IMR-90 (cell line): ENCODE data around the gene ACBD7. TPM values are rescaled to one million over a fixed set of nuclear protein-coding genes. Genes with fewer than 3 reads are reported as not detected.

Experiments
- ATAC-seq: fragments of 200-7000 bp; cut with Tn5 transposase; 2 replicates; pipeline ENCODE4 v1.9.1; 2020; ENCODE audit warnings: low read depth, mild to moderate bottlenecking, moderate library complexity
- BruUV-seq: library from RNA; stranded (reverse); fragments of 400-500 nt; replicated peaks from 2 replicates; lab custom pipeline; 2021; lab: Mats Ljungman, UMichigan
- CTCF ChIA-PET: fragments of 300-600 bp; formaldehyde crosslinking; extraction: SDS; loops from one replicate; lab custom pipeline; 2021; ENCODE audit warnings: antibody characterized with exemption; lab: Yijun Ruan, JAX
- POLR2A ChIA-PET: fragments of 300-600 bp; sonication (Branson Sonifier 250); formaldehyde crosslinking; loops from one replicate; lab custom pipeline; 2022; ENCODE audit warnings: antibody characterized with exemption; ENCODE audit not compliant: unreplicated experiment; lab: Charles Lee
- DNase-seq: peaks from one replicate; pipeline ENCODE4 v3.0.0; 2013
- H2AFZ ChIP-seq: replicated peaks from 2 replicates; pipeline ENCODE3; 2013; ENCODE audit warnings: low read length, mild to moderate bottlenecking; ENCODE audit not compliant: poor library complexity
- H2AK5ac ChIP-seq: 2 replicates; pipeline ENCODE4 v1.6.1; 2013; ENCODE audit warnings: low read depth, low read length, inconsistent platforms
- H2AK9ac ChIP-seq: replicated peaks from 2 replicates; pipeline ENCODE3; 2013; ENCODE audit warnings: mild to moderate bottlenecking, low read depth, low read length, moderate library complexity; ENCODE audit not compliant: poor library complexity
- H2BK120ac ChIP-seq: 2 replicates; pipeline ENCODE4 v1.6.1; 2013; ENCODE audit warnings: low read depth, low read length, inconsistent platforms
- H2BK15ac ChIP-seq: 3 replicates; pipeline ENCODE4 v1.6.1; 2013; ENCODE audit warnings: low read depth, low read length, inconsistent platforms
- H2BK20ac ChIP-seq: 2 replicates; pipeline ENCODE4 v1.6.1; 2013; ENCODE audit warnings: low read depth, mild to moderate bottlenecking, inconsistent platforms, low read length, moderate library complexity
- H2BK5ac ChIP-seq: 2 replicates; pipeline ENCODE4 v1.6.1; 2013; ENCODE audit warnings: mild to moderate bottlenecking, low read depth, low read length, inconsistent platforms; ENCODE audit not compliant: poor library complexity, severe bottlenecking
- H3K14ac ChIP-seq: replicated peaks from 2 replicates; pipeline ENCODE4 v1.6.1; 2013; ENCODE audit warnings: low read depth, low read length, inconsistent platforms
- H3K18ac ChIP-seq: 2 replicates; pipeline ENCODE4 v1.6.1; 2013; ENCODE audit warnings: low read depth, low read length, control low read depth
- H3K23ac ChIP-seq: 2 replicates; pipeline ENCODE4 v1.6.1; 2013; ENCODE audit warnings: low read depth, low read length, inconsistent platforms
- H3K27ac ChIP-seq: 2 replicates; pipeline ENCODE4 v1.5.1; 2013; ENCODE audit warnings: mild to moderate bottlenecking, control low read depth, low read length; ENCODE audit not compliant: insufficient read depth
- H3K27me3 ChIP-seq: 2 replicates; pipeline ENCODE4 v1.6.1; 2013; ENCODE audit warnings: low read length; ENCODE audit not compliant: control insufficient read depth, insufficient read depth
- H3K36me3 ChIP-seq: 2 replicates; pipeline ENCODE4 v1.6.1; 2013; ENCODE audit warnings: low read length, mixed read lengths; ENCODE audit not compliant: control insufficient read depth, insufficient read depth
- H3K4ac ChIP-seq: 2 replicates; pipeline ENCODE4 v1.6.1; 2013; ENCODE audit warnings: low read depth, low read length, inconsistent platforms
- H3K4me1 ChIP-seq: 2 replicates; pipeline ENCODE4 v1.6.1; 2013; ENCODE audit warnings: low read length, mixed read lengths; ENCODE audit not compliant: control insufficient read depth, insufficient read depth
- H3K4me2 ChIP-seq: 2 replicates; pipeline ENCODE4 v1.6.1; 2013; ENCODE audit warnings: low read depth, mild to moderate bottlenecking, control low read depth, low read length, moderate library complexity
- H3K4me3 ChIP-seq: 2 replicates; pipeline ENCODE4 v1.5.1; 2013; ENCODE audit warnings: low read depth, mild to moderate bottlenecking, control low read depth, low read length, moderate library complexity; ENCODE audit not compliant: insufficient read depth
- H3K56ac ChIP-seq: 2 replicates; pipeline ENCODE4 v1.6.1; 2013; ENCODE audit warnings: low read length, inconsistent platforms; ENCODE audit not compliant: insufficient read depth; ENCODE audit errors: extremely low read depth
- H3K79me1 ChIP-seq, 2 experiments: 2 replicates each; pipeline ENCODE4 v1.6.1; 2013; ENCODE audit warnings: low read length in 2 of 2, inconsistent platforms in 1 of 2, low read depth in 1 of 2
- H3K9ac ChIP-seq: 2 replicates; pipeline ENCODE4 v1.6.1; 2013; ENCODE audit warnings: low read depth, low read length, control low read depth
- H3K9me1 ChIP-seq: 2 replicates; pipeline ENCODE4 v1.6.1; 2013; ENCODE audit warnings: low read length, inconsistent platforms; ENCODE audit not compliant: insufficient read depth
- H3K9me3 ChIP-seq: 2 replicates; pipeline ENCODE4 v1.6.1; 2013; ENCODE audit warnings: low read length; ENCODE audit not compliant: control insufficient read depth, insufficient read depth
- H4K20me1 ChIP-seq: 2 replicates; pipeline ENCODE4 v1.6.1; 2013; ENCODE audit warnings: low read length, inconsistent platforms; ENCODE audit not compliant: insufficient read depth
- H4K5ac ChIP-seq: 2 replicates; pipeline ENCODE4 v1.6.1; 2013; ENCODE audit warnings: mild to moderate bottlenecking, low read depth, low read length, control low read depth
- H4K8ac ChIP-seq, 2 experiments: 2 replicates each; pipeline ENCODE4 v1.6.1; 2013; ENCODE audit warnings: low read depth in 2 of 2, low read length in 2 of 2, control low read depth in 1 of 2, inconsistent platforms in 1 of 2
- H4K91ac ChIP-seq: 2 replicates; pipeline ENCODE4 v1.6.1; 2013; ENCODE audit warnings: low read depth, low read length, inconsistent platforms; ENCODE audit not compliant: insufficient read depth
- BHLHE40 ChIP-seq: fragments of 150-350 bp; IDR thresholded peaks from 2 replicates; pipeline ENCODE4 v1.6.1; 2016; ENCODE audit warnings: mild to moderate bottlenecking, low read depth, low read length
- FOS ChIP-seq: fragments of 150-350 bp; IDR thresholded peaks from 2 replicates; pipeline ENCODE4 v1.6.1; 2016; ENCODE audit warnings: low read depth, low read length
- MAFK ChIP-seq: IDR thresholded peaks from 2 replicates; pipeline ENCODE4 v1.6.1; 2012; ENCODE audit warnings: low read depth, low read length, improper control_type of control experiment
- MAZ ChIP-seq: IDR thresholded peaks from 2 replicates; pipeline ENCODE4 v1.6.1; 2012; ENCODE audit warnings: low read depth, mild to moderate bottlenecking, low read length, improper control_type of control experiment, moderate library complexity, borderline replicate concordance
- MXI1 ChIP-seq: IDR thresholded peaks from 2 replicates; pipeline ENCODE4 v1.6.1; 2012; ENCODE audit warnings: low read depth, mild to moderate bottlenecking, low read length, moderate library complexity, borderline replicate concordance
- NFE2L2 ChIP-seq: fragments of 150-350 bp; IDR thresholded peaks from 2 replicates; pipeline ENCODE4 v1.6.1; 2016; ENCODE audit warnings: low read depth, mild to moderate bottlenecking, low read length
- POLR2A ChIP-seq: IDR thresholded peaks from 2 replicates; pipeline ENCODE4 v1.6.1; 2012; ENCODE audit warnings: mild to moderate bottlenecking, low read depth, low read length
- RAD21 ChIP-seq: IDR thresholded peaks from 2 replicates; pipeline ENCODE4 v1.6.1; 2012; ENCODE audit warnings: low read length, improper control_type of control experiment
- RCOR1 ChIP-seq: IDR thresholded peaks from 2 replicates; pipeline ENCODE4 v1.6.1; 2012; ENCODE audit warnings: mild to moderate bottlenecking, low read length, improper control_type of control experiment; ENCODE audit not compliant: insufficient replicate concordance
- RFX5 ChIP-seq: IDR thresholded peaks from 2 replicates; pipeline ENCODE4 v1.8.0; 2012; ENCODE audit warnings: low read depth, mild to moderate bottlenecking, low read length, moderate library complexity
- SMC3 ChIP-seq: fragments of 150-350 bp; IDR thresholded peaks from 2 replicates; pipeline ENCODE4 v1.6.1; 2016; ENCODE audit warnings: low read depth, mild to moderate bottlenecking, antibody characterized with exemption, low read length, moderate library complexity
- WGBS, 2 experiments: methylation state at CpG; one replicate each; pipeline versions ENCODE4 v1.1.5 to v1.1.7; 2013; ENCODE audit warnings: missing lambda C conversion rate in 2 of 2; ENCODE audit not compliant: insufficient read length in 1 of 2; ENCODE audit errors: extremely low coverage in 2 of 2; 5-methylcytosine and 5-hydroxymethylcytosine counted together
- dilution Hi-C: fragments of 300-500 bp; cut with HindIII; formaldehyde crosslinking; loops from one replicate; pipeline ENCODE4 v1.14.3; 2018; ENCODE audit warnings: low sequenced_read_pairs; ENCODE audit not compliant: unreplicated experiment
- in situ Hi-C: fragments of 300-500 bp; cut with MboI; formaldehyde crosslinking; loops from 3 replicates; pipeline ENCODE4 v1.14.3; 2019; ENCODE audit warnings: low sequenced_read_pairs, inconsistent platforms, mixed read lengths
- intact Hi-C: fragments of 100-400 bp; cut with micrococcal nuclease; formaldehyde crosslinking; loops from 2 replicates; pipeline ENCODE4 v1.10.0; 2022
- polyA plus RNA-seq, 3 experiments: library from polyadenylated mRNA; depleted of rRNA; stranded (reverse); fragments of >200 nt; gene quantifications; 2 replicates each; pipeline ENCODE4 v1.2.3, GENCODE V29; 2012; ENCODE audit warnings: low replicate concordance in 1 of 3
- total RNA-seq: library from RNA; depleted of rRNA; stranded (reverse); fragments of >200 nt; gene quantifications from 2 replicates; pipeline ENCODE4 v1.2.3, GENCODE V29; 2012
- TF ChIP-seq, protein P1 (sequence below): conservative IDR thresholded peaks from 2 replicates; pipeline ENCODE4 v1.5.1; 2012; ENCODE audit warnings: mild to moderate bottlenecking, low read depth, low read length, improper control_type of control experiment
- TF ChIP-seq, protein P2 (sequence below): fragments of 150-350 bp; IDR thresholded peaks from 2 replicates; pipeline ENCODE4 v1.6.1; 2017; ENCODE audit warnings: mild to moderate bottlenecking, antibody characterized with exemption, low read length, low read depth
- TF ChIP-seq, protein P3 (sequence below): fragments of 150-350 bp; IDR thresholded peaks from 2 replicates; pipeline ENCODE4 v1.6.1; 2016; ENCODE audit warnings: low read depth, mild to moderate bottlenecking, low read length, moderate library complexity, borderline replicate concordance

ACBD7 gene
- total and polyA plus RNA-seq, 2 of the 4 experiments (the other 2 are of a cell fraction), result 0.29 to 0.54 TPM

DNA sequence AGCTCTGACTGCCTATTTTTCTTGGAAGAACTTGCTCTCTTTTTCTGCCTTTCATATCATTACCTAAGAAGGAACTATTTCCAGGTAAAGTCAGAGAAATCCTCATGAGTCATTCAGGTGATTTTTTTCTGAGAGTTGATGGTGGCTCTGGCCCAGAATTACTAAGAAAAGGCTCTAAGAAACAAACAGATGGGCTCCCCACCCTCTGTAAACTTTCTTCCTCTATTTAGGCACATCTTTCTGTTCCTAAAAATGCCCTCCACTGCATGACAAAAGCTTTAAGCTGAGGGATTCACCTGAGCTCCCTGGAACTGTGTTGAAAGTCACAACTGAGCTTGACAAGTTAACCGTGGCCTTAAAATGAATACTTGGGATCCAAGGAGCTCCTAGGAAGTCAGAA, 43.2 kb downstream of the ACBD7 start:
- H2BK20ac ChIP-seq, result no peak overlapping the region

More for the DNA sequence above, 43.2 kb downstream of the ACBD7 start:
- no peaks in the 10 kb centered on the region for H3K79me1 ChIP-seq
- H3K36me3 ChIP-seq, result no peaks in the 10 kb centered on the region
- no peak overlapping the region for H3K27ac ChIP-seq
- POLR2A ChIA-PET, result no interaction called here
- H3K4me1 ChIP-seq, result peaks cover 6% of the 10 kb centered on the region
- CTCF ChIA-PET, result no interaction called here
- TF ChIP-seq RCOR1 (no peak), FOS (no peak), MAZ (no peak), MXI1 (no peak), NFE2L2 (no peak), SMC3 (no peak), POLR2A (no peak), RAD21 (no peak), BHLHE40 (no peak), RFX5 (no peak), MAFK (no peak)
- TF ChIP-seq, protein P1, sequence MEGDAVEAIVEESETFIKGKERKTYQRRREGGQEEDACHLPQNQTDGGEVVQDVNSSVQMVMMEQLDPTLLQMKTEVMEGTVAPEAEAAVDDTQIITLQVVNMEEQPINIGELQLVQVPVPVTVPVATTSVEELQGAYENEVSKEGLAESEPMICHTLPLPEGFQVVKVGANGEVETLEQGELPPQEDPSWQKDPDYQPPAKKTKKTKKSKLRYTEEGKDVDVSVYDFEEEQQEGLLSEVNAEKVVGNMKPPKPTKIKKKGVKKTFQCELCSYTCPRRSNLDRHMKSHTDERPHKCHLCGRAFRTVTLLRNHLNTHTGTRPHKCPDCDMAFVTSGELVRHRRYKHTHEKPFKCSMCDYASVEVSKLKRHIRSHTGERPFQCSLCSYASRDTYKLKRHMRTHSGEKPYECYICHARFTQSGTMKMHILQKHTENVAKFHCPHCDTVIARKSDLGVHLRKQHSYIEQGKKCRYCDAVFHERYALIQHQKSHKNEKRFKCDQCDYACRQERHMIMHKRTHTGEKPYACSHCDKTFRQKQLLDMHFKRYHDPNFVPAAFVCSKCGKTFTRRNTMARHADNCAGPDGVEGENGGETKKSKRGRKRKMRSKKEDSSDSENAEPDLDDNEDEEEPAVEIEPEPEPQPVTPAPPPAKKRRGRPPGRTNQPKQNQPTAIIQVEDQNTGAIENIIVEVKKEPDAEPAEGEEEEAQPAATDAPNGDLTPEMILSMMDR, result no peak
- TF ChIP-seq, protein P2, sequence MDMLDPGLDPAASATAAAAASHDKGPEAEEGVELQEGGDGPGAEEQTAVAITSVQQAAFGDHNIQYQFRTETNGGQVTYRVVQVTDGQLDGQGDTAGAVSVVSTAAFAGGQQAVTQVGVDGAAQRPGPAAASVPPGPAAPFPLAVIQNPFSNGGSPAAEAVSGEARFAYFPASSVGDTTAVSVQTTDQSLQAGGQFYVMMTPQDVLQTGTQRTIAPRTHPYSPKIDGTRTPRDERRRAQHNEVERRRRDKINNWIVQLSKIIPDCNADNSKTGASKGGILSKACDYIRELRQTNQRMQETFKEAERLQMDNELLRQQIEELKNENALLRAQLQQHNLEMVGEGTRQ, result no peak
- TF ChIP-seq, protein P3, sequence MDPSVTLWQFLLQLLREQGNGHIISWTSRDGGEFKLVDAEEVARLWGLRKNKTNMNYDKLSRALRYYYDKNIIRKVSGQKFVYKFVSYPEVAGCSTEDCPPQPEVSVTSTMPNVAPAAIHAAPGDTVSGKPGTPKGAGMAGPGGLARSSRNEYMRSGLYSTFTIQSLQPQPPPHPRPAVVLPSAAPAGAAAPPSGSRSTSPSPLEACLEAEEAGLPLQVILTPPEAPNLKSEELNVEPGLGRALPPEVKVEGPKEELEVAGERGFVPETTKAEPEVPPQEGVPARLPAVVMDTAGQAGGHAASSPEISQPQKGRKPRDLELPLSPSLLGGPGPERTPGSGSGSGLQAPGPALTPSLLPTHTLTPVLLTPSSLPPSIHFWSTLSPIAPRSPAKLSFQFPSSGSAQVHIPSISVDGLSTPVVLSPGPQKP, result no peak
- H3K18ac ChIP-seq, result no peak overlapping the region
- no TSS peak for BruUV-seq
- H4K91ac ChIP-seq, result no peak overlapping the region
- H3K9me3 ChIP-seq, result no peaks in the 10 kb centered on the region
- H3K4me2 ChIP-seq, result no peak overlapping the region
- H3K14ac ChIP-seq, result no peak overlapping the region
- no peaks in the 10 kb centered on the region for H4K20me1 ChIP-seq
- WGBS, 2 experiments, result no CpG with 5 or more reads among the region's 1 CpG
- H4K8ac ChIP-seq, result no peak overlapping the region
- DNase-seq (no peak), ATAC-seq (no peak)
- no peak overlapping the region for H2BK5ac ChIP-seq
- dilution Hi-C loops (no loop called here), in situ Hi-C loops (no loop called here), intact Hi-C loops (no loop called here)
- H4K5ac ChIP-seq, result no peak overlapping the region
- H3K27me3 ChIP-seq, result 0 out of 2 replicates have a peak, but pooled peaks cover 2% of the 10 kb centered on the region
- no peak overlapping the region for H3K56ac ChIP-seq
- H3K4me3 ChIP-seq, result no peak overlapping the region
- H3K4ac ChIP-seq, result no peak overlapping the region
- no peak overlapping the region for H3K9ac ChIP-seq
- no peak overlapping the region for H2AK9ac ChIP-seq
- H2BK120ac ChIP-seq, result no peak overlapping the region
- no peak overlapping the region for H3K23ac ChIP-seq
- H2BK15ac ChIP-seq, result no peak overlapping the region
- H2AFZ ChIP-seq, result no peak overlapping the region
- H3K9me1 ChIP-seq, result 0 out of 2 replicates have a peak, but pooled peaks cover 3% of the 10 kb centered on the region
- no peak overlapping the region for H2AK5ac ChIP-seq
